Transverse colon (tissue), 4 donors: ENCODE results near the gene MAPKAPK2. TPM values are rescaled to one million over a fixed set of nuclear protein-coding genes. Genes with fewer than 3 reads are reported as not detected.

ENCODE experiments used
- DNase-seq: peaks from one replicate; pipeline ENCODE4 v3.0.0-alpha.2; 2019
- H3K27ac ChIP-seq, 4 donors: fragments of 200-600 bp; sonication (generic); 2 replicates each; pipeline ENCODE4 v1.5.1; 2016 to 2018; ENCODE audit warnings: inconsistent platforms in 4 of 4
- H3K27me3 ChIP-seq: fragments of 200-600 bp; sonication (generic); 2 replicates; pipeline ENCODE4 v1.5.1; 2017; ENCODE audit warnings: inconsistent platforms
- H3K36me3 ChIP-seq, 4 donors: fragments of 200-600 bp; sonication (generic); 2 replicates each; pipeline ENCODE4 v1.5.1; 2017 to 2019; ENCODE audit warnings: inconsistent platforms in 4 of 4
- H3K4me1 ChIP-seq, 4 donors: fragments of 200-600 bp; sonication (generic); 2 replicates each; pipeline ENCODE4 v1.5.1; 2017 to 2020; ENCODE audit warnings: inconsistent platforms in 4 of 4
- H3K4me3 ChIP-seq, 4 donors: fragments of 200-600 bp; sonication (generic); 1 replicate in 1 of 4; 2 replicates in 3 of 4; pipeline versions ENCODE4 v1.5.1 to v1.6.1; 2017 to 2019; ENCODE audit warnings: inconsistent platforms in 4 of 4
- H3K9me3 ChIP-seq, 2 donors: fragments of 200-600 bp; sonication (generic); 2 replicates each; pipeline ENCODE4 v1.5.1; 2017 to 2019; ENCODE audit warnings: inconsistent platforms in 2 of 2
- EP300 ChIP-seq: sonication (generic); formaldehyde crosslinking; IDR thresholded peaks from one replicate; pipeline ENCODE4 v1.6.1; 2017; ENCODE audit warnings: antibody characterized with exemption, low read depth
- POLR2A ChIP-seq: fragments of 450-650 bp; IDR thresholded peaks from one replicate; pipeline ENCODE4 v1.6.1; 2016; ENCODE audit warnings: antibody characterized with exemption, mild to moderate bottlenecking, moderate library complexity
- POLR2AphosphoS5 ChIP-seq, 3 donors: sonication (generic); formaldehyde crosslinking; IDR thresholded peaks; one replicate each; pipeline ENCODE4 v1.6.1; 2016; ENCODE audit warnings: antibody characterized with exemption in 3 of 3
- WGBS, 2 donors: methylation state at CpG; one replicate each; pipeline ENCODE4 v1.1.5; 2018; ENCODE audit warnings: low coverage in 1 of 2; 5-methylcytosine and 5-hydroxymethylcytosine counted together
- in situ Hi-C, 4 donors: fragments of 200-750 bp; cut with MboI; loops; one replicate each; pipeline versions ENCODE4 v1.15.0 to v1.15.1; 2017; ENCODE audit warnings: low sequenced_read_pairs in 3 of 4, low pct_ligation_motif_present in 1 of 4, low pct_unique_long_range_greater_than_20kb in 1 of 4
- intact Hi-C: fragments of 100-400 bp; cut with DNase I; formaldehyde crosslinking; loops from one replicate; pipeline ENCODE4 v1.15.1; 2023; ENCODE audit warnings: low total_unique reads
- total RNA-seq, 4 donors: library from RNA; depleted of rRNA; stranded (reverse); fragments of >200 nt; gene quantifications; one replicate each; pipeline ENCODE4 v1.1.0, GENCODE V29; 2016
- TF ChIP-seq, protein P1 (sequence below), 5 experiments: fragments of 200-600 bp in 3 of 5; fragments of 450-650 bp in 2 of 5; sonication (generic) in 3 of 5; IDR thresholded peaks; 1 replicate in 2 of 5; 2 replicates in 3 of 5; pipeline ENCODE4 v1.5.1; 2016 to 2017; ENCODE audit warnings: antibody characterized with exemption in 5 of 5, inconsistent platforms in 3 of 5, mild to moderate bottlenecking in 2 of 5, moderate library complexity in 1 of 5

The MAPKAPK2 gene
- total RNA-seq, 4 donors from 2014 or later: 47.0 to 74.8 (median 52.2) TPM

DNA sequence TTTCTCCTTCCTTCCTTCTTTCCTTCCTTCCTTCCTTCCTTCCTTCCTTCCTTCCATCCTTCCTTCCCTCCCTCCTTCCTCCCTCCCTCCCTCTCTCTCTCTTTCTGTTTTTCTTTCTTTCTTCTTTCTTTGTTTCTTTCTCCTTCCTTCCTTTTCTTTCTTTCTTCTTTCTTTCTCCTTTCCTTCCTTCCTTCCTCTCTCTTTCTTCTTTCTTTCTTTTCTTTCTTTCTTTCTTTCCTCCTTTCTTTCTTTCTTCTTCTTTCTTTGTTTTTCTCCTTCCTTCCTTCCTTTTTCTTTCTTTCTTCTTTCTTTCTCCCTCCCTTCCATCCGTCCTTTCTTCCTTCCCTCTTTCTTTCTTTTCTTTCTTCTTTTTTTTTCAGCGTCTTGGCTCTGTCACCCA, 67.8 kb downstream of the MAPKAPK2 start:
- 90% methylated on average over 2 of the region's 2 CpGs for WGBS, 2 donors

GRCh38 chr1:206753141-206753540, 68.4 kb downstream of the MAPKAPK2 start:
- intact Hi-C loops: no loop called here
- WGBS, 2 donors: 71 to 93% methylated on average over 3 of the region's 3 CpGs

More for the DNA sequence above, 67.8 kb downstream of the MAPKAPK2 start:
- H3K27me3 ChIP-seq: peaks cover 4% of the 10 kb centered on the region
- intact Hi-C loops: no loop called here
- in situ Hi-C loops: no loop called here
- no peak overlapping the region for H3K4me3 ChIP-seq
- H3K27ac ChIP-seq: no peak overlapping the region
- no peak for TF ChIP-seq POLR2AphosphoS5 (IDR thresholded peaks at IDR 0.05)
- TF ChIP-seq EP300: no peak
- TF ChIP-seq, protein P1, sequence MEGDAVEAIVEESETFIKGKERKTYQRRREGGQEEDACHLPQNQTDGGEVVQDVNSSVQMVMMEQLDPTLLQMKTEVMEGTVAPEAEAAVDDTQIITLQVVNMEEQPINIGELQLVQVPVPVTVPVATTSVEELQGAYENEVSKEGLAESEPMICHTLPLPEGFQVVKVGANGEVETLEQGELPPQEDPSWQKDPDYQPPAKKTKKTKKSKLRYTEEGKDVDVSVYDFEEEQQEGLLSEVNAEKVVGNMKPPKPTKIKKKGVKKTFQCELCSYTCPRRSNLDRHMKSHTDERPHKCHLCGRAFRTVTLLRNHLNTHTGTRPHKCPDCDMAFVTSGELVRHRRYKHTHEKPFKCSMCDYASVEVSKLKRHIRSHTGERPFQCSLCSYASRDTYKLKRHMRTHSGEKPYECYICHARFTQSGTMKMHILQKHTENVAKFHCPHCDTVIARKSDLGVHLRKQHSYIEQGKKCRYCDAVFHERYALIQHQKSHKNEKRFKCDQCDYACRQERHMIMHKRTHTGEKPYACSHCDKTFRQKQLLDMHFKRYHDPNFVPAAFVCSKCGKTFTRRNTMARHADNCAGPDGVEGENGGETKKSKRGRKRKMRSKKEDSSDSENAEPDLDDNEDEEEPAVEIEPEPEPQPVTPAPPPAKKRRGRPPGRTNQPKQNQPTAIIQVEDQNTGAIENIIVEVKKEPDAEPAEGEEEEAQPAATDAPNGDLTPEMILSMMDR (IDR thresholded peaks at IDR 0.05): no peak
- no peak for TF ChIP-seq POLR2A
- no peak for DNase-seq
- no peaks in the 10 kb centered on the region for H3K9me3 ChIP-seq
- no peaks in the 10 kb centered on the region for H3K4me1 ChIP-seq
- no peaks in the 10 kb centered on the region for H3K36me3 ChIP-seq

DNA sequence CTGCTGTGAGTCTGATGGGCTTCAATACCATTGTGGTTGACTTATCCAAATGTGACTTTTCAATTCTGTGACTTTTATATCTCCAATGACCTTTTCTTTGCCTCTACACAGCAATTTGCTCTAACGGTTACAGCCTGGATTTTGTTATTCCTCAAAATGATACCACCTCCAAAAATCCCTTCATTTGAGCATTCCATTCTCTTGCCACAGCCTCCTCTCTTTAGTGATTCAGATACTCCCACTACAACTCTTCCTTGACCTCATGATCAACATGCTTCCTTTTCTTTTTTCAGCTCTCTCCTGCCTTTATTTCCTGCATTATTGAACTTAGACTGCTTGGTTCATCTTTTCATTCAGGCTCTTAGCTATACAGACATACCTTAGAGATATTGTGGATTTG, 69.3 kb downstream of the MAPKAPK2 start:
- Histone ChIP-seq H3K36me3 (no peaks in the 10 kb centered on the region), H3K27ac (no peak overlapping the region), H3K9me3 (no peaks in the 10 kb centered on the region), H3K27me3 (peaks cover 4% of the 10 kb centered on the region), H3K4me3 (no peak overlapping the region), H3K4me1 (no peaks in the 10 kb centered on the region)
- intact Hi-C loops (no loop called here), in situ Hi-C loops (no loop called here)
- WGBS, 2 donors: 74 to 75% methylated on average over 1 of the region's 1 CpG
- TF ChIP-seq EP300 (no peak), POLR2A (no peak), POLR2AphosphoS5 (IDR thresholded peaks at IDR 0.05) (no peak)
- TF ChIP-seq, protein P1 (IDR thresholded peaks at IDR 0.05): no peak
- no peak for DNase-seq

More at GRCh38 chr1:206753141-206753540, 68.4 kb downstream of the MAPKAPK2 start:
- H3K36me3 ChIP-seq: no peaks in the 10 kb centered on the region
- in situ Hi-C loops: no loop called here
- DNase-seq: no peak
- H3K4me1 ChIP-seq: no peaks in the 10 kb centered on the region
- no peak overlapping the region for H3K4me3 ChIP-seq
- no peaks in the 10 kb centered on the region for H3K9me3 ChIP-seq
- TF ChIP-seq POLR2AphosphoS5 (IDR thresholded peaks at IDR 0.05) (no peak), EP300 (no peak), POLR2A (no peak)
- TF ChIP-seq, protein P1 (IDR thresholded peaks at IDR 0.05): no peak
- H3K27ac ChIP-seq: no peak overlapping the region
- peaks cover 4% of the 10 kb centered on the region for H3K27me3 ChIP-seq

DNA sequence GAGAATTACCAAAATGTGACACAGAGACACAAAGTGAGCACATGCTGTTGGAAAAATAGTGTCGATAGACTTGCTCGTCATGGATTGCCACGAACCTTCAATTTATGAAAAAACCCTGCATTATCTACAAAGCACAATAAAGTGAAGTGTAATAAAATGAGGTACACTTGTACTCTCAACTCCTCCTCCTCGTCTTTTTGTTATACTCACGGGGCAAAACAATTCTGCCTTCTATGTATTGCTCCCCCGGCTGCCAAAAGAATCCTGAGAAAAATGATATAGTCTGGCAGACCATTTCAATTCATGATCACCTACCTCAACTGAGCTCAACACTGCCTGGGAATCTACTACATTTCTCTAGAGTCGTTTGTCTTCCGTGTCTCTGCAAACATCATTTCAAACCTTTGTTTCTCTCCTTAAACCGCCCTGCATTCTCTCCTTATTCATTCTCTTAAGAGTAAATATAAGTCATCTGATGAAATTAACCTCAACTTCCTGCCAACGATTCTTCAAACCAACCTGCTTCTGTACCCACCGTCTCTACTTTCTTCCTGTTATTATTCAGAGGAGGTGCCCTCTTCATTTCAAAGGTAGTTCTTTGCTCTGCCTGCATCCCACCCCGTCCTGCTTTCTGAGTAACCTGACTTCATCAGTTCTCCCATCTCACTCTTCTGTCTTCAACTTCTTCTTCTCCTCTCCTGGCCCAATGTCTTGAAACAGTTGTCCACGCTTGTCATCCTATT, 73.0 kb downstream of the MAPKAPK2 start:
- in situ Hi-C loops (no loop called here), intact Hi-C loops (no loop called here)
- Histone ChIP-seq H3K36me3 (no peaks in the 10 kb centered on the region), H3K9me3 (no peaks in the 10 kb centered on the region), H3K4me3 (no peak overlapping the region), H3K4me1 (no peaks in the 10 kb centered on the region), H3K27me3 (peaks cover 3% of the 10 kb centered on the region), H3K27ac (no peak overlapping the region)
- DNase-seq: no peak
- 40 to 48% methylated on average over 13 of the region's 13 CpGs for WGBS, 2 donors
- TF ChIP-seq POLR2A (no peak), POLR2AphosphoS5 (IDR thresholded peaks at IDR 0.05) (no peak), EP300 (no peak)
- TF ChIP-seq, protein P1 (IDR thresholded peaks at IDR 0.05): no peak
